HL-60 (cell line): Measurements from ENCODE around the gene MEIOSIN.
"Not testable (repeated sequence)": the region's sequence is repeated elsewhere in the genome, so short reads cannot be mapped to it uniquely, and the experiment has no call there.

Source experiments
- DNase-seq, 2 experiments: peaks; one replicate each; pipeline ENCODE4 v3.0.0-alpha.2; 2010 to 2020; ENCODE audit warnings: low read depth in 1 of 2, low spot score in 1 of 2
- H3K27ac ChIP-seq: fragments of 250-450 bp; sonication (Bioruptor Pico); replicated peaks from 2 replicates; pipeline ENCODE4 v1.5.1; 2020; ENCODE audit warnings: mild to moderate bottlenecking, moderate library complexity
- H3K27me3 ChIP-seq: fragments of 250-450 bp; sonication (Bioruptor Pico); 2 replicates; pipeline ENCODE4 v1.5.1; 2021; ENCODE audit warnings: mild to moderate bottlenecking, moderate library complexity; ENCODE audit not compliant: insufficient read depth, poor library complexity, severe bottlenecking
- H3K4me3 ChIP-seq: replicated peaks from 2 replicates; pipeline ENCODE4 v1.5.1; 2011; ENCODE audit warnings: mild to moderate bottlenecking, control low read depth, low read length; ENCODE audit not compliant: insufficient read depth
- CTCF ChIP-seq: IDR thresholded peaks from one replicate; pipeline ENCODE4 v1.5.1; 2011; ENCODE audit warnings: low read length, control low read depth, inconsistent platforms; ENCODE audit not compliant: insufficient read depth
- GABPA ChIP-seq: IDR thresholded peaks from 2 replicates; pipeline ENCODE4 v1.6.1; 2012; ENCODE audit warnings: low read depth
- POLR2AphosphoS5 ChIP-seq: IDR thresholded peaks from 2 replicates; pipeline ENCODE4 v1.6.1; 2012; ENCODE audit warnings: low read depth
- REST ChIP-seq: IDR thresholded peaks from 2 replicates; pipeline ENCODE4 v1.6.1; 2012; ENCODE audit warnings: low read depth; ENCODE audit not compliant: insufficient replicate concordance
- SPI1 ChIP-seq: IDR thresholded peaks from 2 replicates; pipeline ENCODE4 v1.6.1; 2012; ENCODE audit warnings: low read depth, mild to moderate bottlenecking, borderline replicate concordance
- long read RNA-seq: library from polyadenylated mRNA; unstranded; transcript quantifications from one replicate; pipeline ENCODE4 v2.0.0, GENCODE V29; 2020

MEIOSIN gene
- long read RNA-seq, result 0 reads

GRCh38 chr19:45733160-45733810 is at the start of gene MEIOSIN:
Gene MEIOSIN (plus strand): TSS chr19:45733439. CDS start chr19:45735377, 1,938 bp downstream.
- no peak within 1 kb of the TSS for H3K27ac ChIP-seq

GRCh38 chr19:45685045-45685444 is 48.2 kb upstream of the MEIOSIN start:
- H3K4me3 ChIP-seq, H3K27ac ChIP-seq, H3K27me3 ChIP-seq, DNase-seq: not testable (repeated sequence)

More at GRCh38 chr19:45733160-45733810, at the start of gene MEIOSIN:
- H3K27me3 ChIP-seq, result no peaks in the 10 kb centered on the region
- H3K4me3 ChIP-seq, result no peak within 1 kb of the TSS
- no peak for TF ChIP-seq REST
- no peak for TF ChIP-seq POLR2AphosphoS5
- no peak for TF ChIP-seq SPI1
- TF ChIP-seq GABPA, result no peak
- no peak for TF ChIP-seq CTCF
- no peak for DNase-seq

- Histone ChIP-seq H3K27ac (no peak overlapping the region), H3K27me3 (no peaks in the 10 kb centered on the region), H3K4me3 (no peak overlapping the region)
- TF ChIP-seq CTCF (no peak), GABPA (no peak), REST (no peak), POLR2AphosphoS5 (no peak), SPI1 (no peak)
- no peak for DNase-seq
Observed at GRCh38 chr19:45687599-45687998, 45.6 kb upstream of the MEIOSIN start.

- Histone ChIP-seq H3K27ac (peak within 1 kb of the TSS; percentile 91), H3K4me3 (peak within 1 kb of the TSS; percentile 93), H3K27me3 (no peaks in the 10 kb centered on the region)
- TF ChIP-seq SPI1 (peak; percentile 94), REST (no peak), GABPA (peak; percentile 93), POLR2AphosphoS5 (peak; percentile 99)
- peak; percentile 95 for DNase-seq
Observed at GRCh38 chr19:45691516-45692186, 41.6 kb upstream of the MEIOSIN start, which contains the start of gene SNRPD2. Gene SNRPD2 (minus strand): TSS chr19:45691953. CDS start chr19:45691888, 65 bp downstream.
